GM23338 (cell line): ENCODE results near the gene BLTP3B. TPM values are rescaled to one million over a fixed set of nuclear protein-coding genes. Genes with fewer than 3 reads are reported as not detected.

ENCODE experiments used
- ATAC-seq: fragments of 200-7000 bp; cut with Tn5 transposase; 3 replicates; pipeline ENCODE4 v1.9.1; 2020
- DNase-seq: peaks from one replicate; pipeline ENCODE4 v3.0.0-alpha.2; 2015; ENCODE audit warnings: low spot score
- H2AFZ ChIP-seq: fragments of 200-600 bp; sonication (generic); 2 replicates; pipeline ENCODE4 v1.8.0; 2016; ENCODE audit warnings: antibody characterized with exemption, mild to moderate bottlenecking, moderate library complexity
- H3F3A ChIP-seq: fragments of 200-600 bp; sonication (generic); replicated peaks from 2 replicates; pipeline ENCODE4 v1.8.0; 2017; ENCODE audit warnings: antibody characterized with exemption, mixed run types, low read depth
- H3K27ac ChIP-seq: fragments of 200-600 bp; sonication (generic); 2 replicates; pipeline ENCODE4 v1.6.1; 2016; ENCODE audit warnings: low read depth
- H3K27me3 ChIP-seq: fragments of 200-600 bp; sonication (generic); 2 replicates; pipeline ENCODE4 v1.8.0; 2016; ENCODE audit warnings: mild to moderate bottlenecking, mixed run types, moderate library complexity; ENCODE audit not compliant: insufficient read depth
- H3K36me3 ChIP-seq: fragments of 200-600 bp; sonication (generic); 2 replicates; pipeline ENCODE4 v1.8.0; 2016; ENCODE audit warnings: mild to moderate bottlenecking; ENCODE audit not compliant: insufficient read depth
- H3K4me1 ChIP-seq: fragments of 200-600 bp; sonication (generic); 2 replicates; pipeline ENCODE4 v1.8.0; 2016; ENCODE audit warnings: mild to moderate bottlenecking, moderate library complexity; ENCODE audit not compliant: insufficient read depth
- H3K4me2 ChIP-seq: fragments of 200-600 bp; sonication (generic); 2 replicates; pipeline ENCODE4 v1.7.1; 2017; ENCODE audit warnings: mixed run types
- H3K4me3 ChIP-seq: fragments of 200-600 bp; sonication (generic); 2 replicates; pipeline ENCODE4 v1.6.1; 2016; ENCODE audit warnings: mixed run types
- H3K79me2 ChIP-seq: fragments of 200-600 bp; sonication (generic); replicated peaks from 2 replicates; pipeline ENCODE4 v1.8.0; 2017; ENCODE audit warnings: mild to moderate bottlenecking; ENCODE audit not compliant: insufficient read depth
- H3K9me2 ChIP-seq: fragments of 200-600 bp; sonication (generic); 2 replicates; pipeline ENCODE4 v1.8.0; 2017; ENCODE audit not compliant: insufficient read depth
- H4K20me1 ChIP-seq: fragments of 200-600 bp; sonication (generic); replicated peaks from 2 replicates; pipeline ENCODE4 v1.8.0; 2017; ENCODE audit warnings: mild to moderate bottlenecking; ENCODE audit not compliant: insufficient read depth
- H3K27ac Mint-ChIP-seq: 2 replicates; pipeline ENCODE4 v1.8.0; 2020; ENCODE audit warnings: inconsistent platforms, mild to moderate bottlenecking, moderate library complexity, mixed read lengths
- H3K27me3 Mint-ChIP-seq: 3 replicates; pipeline ENCODE4 v1.8.0; 2022; ENCODE audit warnings: low read depth, mild to moderate bottlenecking, moderate library complexity, mixed read lengths, inconsistent platforms; ENCODE audit not compliant: insufficient read depth, poor library complexity
- H3K36me3 Mint-ChIP-seq: 3 replicates; pipeline ENCODE4 v1.8.0; 2021; ENCODE audit warnings: low read depth, mild to moderate bottlenecking, inconsistent platforms, moderate library complexity, mixed read lengths
- H3K4me1 Mint-ChIP-seq: 3 replicates; pipeline ENCODE4 v1.8.0; 2020; ENCODE audit warnings: mild to moderate bottlenecking, inconsistent platforms, mixed read lengths
- H3K4me3 Mint-ChIP-seq: 3 replicates; pipeline ENCODE4 v1.8.0; 2021; ENCODE audit warnings: moderate library complexity, mild to moderate bottlenecking, inconsistent platforms, mixed read lengths
- H3K9me3 Mint-ChIP-seq: 3 replicates; pipeline ENCODE4 v1.8.0; 2020; ENCODE audit warnings: moderate library complexity, mild to moderate bottlenecking, inconsistent platforms, mixed read lengths
- ETS1 ChIP-seq: IDR thresholded peaks from 2 replicates; pipeline ENCODE4 v1.6.1; 2016; ENCODE audit warnings: antibody characterized with exemption
- EZH2 ChIP-seq: fragments of 200-600 bp; sonication (generic); IDR thresholded peaks from one replicate; pipeline ENCODE4 v1.8.0; 2017; ENCODE audit warnings: antibody characterized with exemption, mild to moderate bottlenecking, low read depth; ENCODE audit not compliant: unreplicated experiment
- JUNB ChIP-seq: IDR thresholded peaks from one replicate; pipeline ENCODE4 v1.6.1; 2016; ENCODE audit warnings: antibody characterized with exemption; ENCODE audit not compliant: unreplicated experiment
- POLR2AphosphoS5 ChIP-seq: IDR thresholded peaks from 2 replicates; pipeline ENCODE4 v1.6.1; 2016; ENCODE audit warnings: antibody characterized with exemption, low read depth
- STAT1 ChIP-seq: IDR thresholded peaks from one replicate; pipeline ENCODE4 v1.6.1; 2016; ENCODE audit warnings: antibody characterized with exemption; ENCODE audit not compliant: unreplicated experiment
- ZNF114 ChIP-seq: fragments of 250-450 bp; sonication (Bioruptor Pico); IDR thresholded peaks from 2 replicates; pipeline ENCODE4 v1.5.0; 2020; ENCODE audit warnings: mild to moderate bottlenecking, moderate library complexity
- ZNF331 ChIP-seq: fragments of 250-450 bp; sonication (Bioruptor Pico); IDR thresholded peaks from 2 replicates; pipeline ENCODE4 v1.5.0; 2020; ENCODE audit warnings: low read depth, mild to moderate bottlenecking, moderate library complexity
- ZNF462 ChIP-seq: fragments of 250-450 bp; sonication (Bioruptor Pico); IDR thresholded peaks from 2 replicates; pipeline ENCODE4 v1.5.0; 2020; ENCODE audit warnings: mild to moderate bottlenecking, moderate library complexity
- polyA plus RNA-seq: library from polyadenylated mRNA; unstranded; fragments of >200 nt; fragmentation: Nextera tagmentation; extraction: Ambion mirVana; gene quantifications from 2 replicates; pipeline ENCODE4 v1.2.1, GENCODE V29; 2016
- total RNA-seq: library from RNA; depleted of rRNA; stranded (reverse); fragments of >200 nt; shearing (Covaris generic); gene quantifications from 2 replicates; pipeline ENCODE4 v1.2.3, GENCODE V29; 2014
- TF ChIP-seq, protein P1 (sequence below), 2 experiments: fragments of 200-600 bp in 1 of 2; sonication (generic) in 1 of 2; conservative IDR thresholded peaks; 2 replicates each; pipeline versions ENCODE4 v1.5.1 to v1.6.1; 2016 to 2017; ENCODE audit warnings: antibody characterized with exemption in 2 of 2, low read depth in 2 of 2, mild to moderate bottlenecking in 2 of 2, moderate library complexity in 1 of 2

Gene BLTP3B
- total and polyA plus RNA-seq, 2 experiments from 2014 or later: 11.2 to 35.8 TPM

DNA sequence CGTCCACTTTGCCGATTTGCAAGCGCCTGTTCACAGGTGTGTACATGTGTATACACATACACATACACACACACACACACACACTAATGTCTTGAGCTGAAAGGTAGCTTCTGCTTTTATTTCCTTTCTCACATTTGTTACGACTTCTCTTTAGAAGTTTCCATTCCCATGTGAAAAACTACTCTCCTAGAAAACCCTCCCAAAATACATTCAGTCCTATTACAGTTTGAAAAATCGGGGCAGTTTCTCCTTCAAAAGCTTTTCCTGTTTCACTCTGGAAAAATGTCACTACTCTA, 3.9 kb downstream of the BLTP3B start:
- H3K36me3 Mint-ChIP-seq: no peaks in the 10 kb centered on the region; the same call in 1 of the 3 replicates
- peaks cover 17% of the 10 kb centered on the region for H3K4me1 Mint-ChIP-seq
- DNase-seq (no peak), ATAC-seq (no peak)
- H3K9me3 Mint-ChIP-seq: no peaks in the 10 kb centered on the region
- peaks cover 11% of the 10 kb centered on the region for H3K27me3 Mint-ChIP-seq
- peaks cover 46% of the 10 kb centered on the region for H4K20me1 ChIP-seq
- H3K4me3 ChIP-seq: no peak overlapping the region
- H2AFZ ChIP-seq: no peak overlapping the region
- no peak for TF ChIP-seq EZH2
- TF ChIP-seq STAT1: no peak
- TF ChIP-seq, protein P1, sequence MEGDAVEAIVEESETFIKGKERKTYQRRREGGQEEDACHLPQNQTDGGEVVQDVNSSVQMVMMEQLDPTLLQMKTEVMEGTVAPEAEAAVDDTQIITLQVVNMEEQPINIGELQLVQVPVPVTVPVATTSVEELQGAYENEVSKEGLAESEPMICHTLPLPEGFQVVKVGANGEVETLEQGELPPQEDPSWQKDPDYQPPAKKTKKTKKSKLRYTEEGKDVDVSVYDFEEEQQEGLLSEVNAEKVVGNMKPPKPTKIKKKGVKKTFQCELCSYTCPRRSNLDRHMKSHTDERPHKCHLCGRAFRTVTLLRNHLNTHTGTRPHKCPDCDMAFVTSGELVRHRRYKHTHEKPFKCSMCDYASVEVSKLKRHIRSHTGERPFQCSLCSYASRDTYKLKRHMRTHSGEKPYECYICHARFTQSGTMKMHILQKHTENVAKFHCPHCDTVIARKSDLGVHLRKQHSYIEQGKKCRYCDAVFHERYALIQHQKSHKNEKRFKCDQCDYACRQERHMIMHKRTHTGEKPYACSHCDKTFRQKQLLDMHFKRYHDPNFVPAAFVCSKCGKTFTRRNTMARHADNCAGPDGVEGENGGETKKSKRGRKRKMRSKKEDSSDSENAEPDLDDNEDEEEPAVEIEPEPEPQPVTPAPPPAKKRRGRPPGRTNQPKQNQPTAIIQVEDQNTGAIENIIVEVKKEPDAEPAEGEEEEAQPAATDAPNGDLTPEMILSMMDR (conservative IDR thresholded peaks at IDR 0.05; ENCODE audit: low read depth in 2 of 2): no peak
- no peak for TF ChIP-seq ZNF331
- no peak for TF ChIP-seq ZNF114 (CRISPR knock-in tag)
- no peak for TF ChIP-seq POLR2AphosphoS5
- TF ChIP-seq ETS1: no peak
- TF ChIP-seq JUNB: no peak
- H3K27ac Mint-ChIP-seq: no peak overlapping the region
- H3K4me1 ChIP-seq: peaks cover 11% of the 10 kb centered on the region
- peaks cover 82% of the 10 kb centered on the region for H3K79me2 ChIP-seq
- no peak overlapping the region for H3K4me3 Mint-ChIP-seq
- H3K27ac ChIP-seq: no peak overlapping the region
- no peak overlapping the region for H3K4me2 ChIP-seq
- H3K27me3 ChIP-seq: no peaks in the 10 kb centered on the region
- H3F3A ChIP-seq: no peaks in the 10 kb centered on the region
- no peaks in the 10 kb centered on the region for H3K9me2 ChIP-seq
- H3K36me3 ChIP-seq: no peaks in the 10 kb centered on the region

- Histone ChIP-seq H3K36me3 (no peaks in the 10 kb centered on the region), H2AFZ (no peak overlapping the region), H3F3A (no peaks in the 10 kb centered on the region), H3K4me1 (peaks cover 11% of the 10 kb centered on the region), H3K4me2 (no peak overlapping the region), H3K27me3 (no peaks in the 10 kb centered on the region), H3K27ac (no peak overlapping the region), H4K20me1 (peaks cover 47% of the 10 kb centered on the region), H3K4me3 (no peak overlapping the region), H3K79me2 (peaks cover 87% of the 10 kb centered on the region), H3K9me2 (no peaks in the 10 kb centered on the region)
- Mint-ChIP-seq H3K36me3 (peaks cover 3% of the 10 kb centered on the region), H3K9me3 (no peaks in the 10 kb centered on the region), H3K27me3 (peaks cover 11% of the 10 kb centered on the region), H3K27ac (no peak overlapping the region), H3K4me1 (peaks cover 17% of the 10 kb centered on the region), H3K4me3 (no peak overlapping the region)
- no peak for ATAC-seq
- DNase-seq: no peak
- TF ChIP-seq ZNF331 (no peak), ZNF462 (no peak)
- TF ChIP-seq, protein P1 (conservative IDR thresholded peaks at IDR 0.05; ENCODE audit: low read depth in 2 of 2): peak; percentile 45 to 51
Observed at GRCh38 chr12:100138048-100138802, 4.4 kb downstream of the BLTP3B start.
